H9 (cell line): ENCODE data around the gene TBC1D9B. TPM values are rescaled to one million over a fixed set of nuclear protein-coding genes. Genes with fewer than 3 reads are reported as not detected.

ENCODE experiments used
- DNase-seq: peaks from one replicate; pipeline ENCODE4 v3.0.0-alpha.2; 2017
- H2AFZ ChIP-seq: one replicate; pipeline ENCODE4 v1.6.1; 2013; ENCODE audit warnings: mild to moderate bottlenecking, low read length, control low read depth, moderate library complexity
- H2AK5ac ChIP-seq: 2 replicates; pipeline ENCODE4 v1.6.1; 2013; ENCODE audit warnings: low read length, control low read depth, mixed read lengths; ENCODE audit not compliant: insufficient read length
- H2BK120ac ChIP-seq: one replicate; pipeline ENCODE4 v1.6.1; 2013; ENCODE audit warnings: low read depth, mild to moderate bottlenecking, low read length, control low read depth, inconsistent platforms; ENCODE audit not compliant: poor library complexity, severe bottlenecking
- H2BK12ac ChIP-seq: 2 replicates; pipeline ENCODE4 v1.6.1; 2013; ENCODE audit warnings: low read length, control low read depth, mixed read lengths, low read depth; ENCODE audit not compliant: insufficient read length
- H2BK15ac ChIP-seq: 2 replicates; pipeline ENCODE4 v1.6.1; 2013; ENCODE audit warnings: low read depth, low read length, control low read depth
- H2BK20ac ChIP-seq: one replicate; pipeline ENCODE4 v1.6.1; 2013; ENCODE audit warnings: low read depth, mild to moderate bottlenecking, low read length, control low read depth, inconsistent platforms; ENCODE audit not compliant: poor library complexity, severe bottlenecking
- H2BK5ac ChIP-seq: 2 replicates; pipeline ENCODE4 v1.6.1; 2013; ENCODE audit warnings: low read length, control low read depth, mixed read lengths; ENCODE audit not compliant: insufficient read length
- H3K14ac ChIP-seq: 2 replicates; pipeline ENCODE4 v1.6.1; 2013; ENCODE audit warnings: low read length, control low read depth; ENCODE audit not compliant: insufficient read depth
- H3K18ac ChIP-seq: 2 replicates; pipeline ENCODE4 v1.6.1; 2013; ENCODE audit warnings: low read depth, mild to moderate bottlenecking, mixed read lengths, low read length, control low read depth; ENCODE audit not compliant: insufficient read length
- H3K23ac ChIP-seq: 2 replicates; pipeline ENCODE4 v1.6.1; 2013; ENCODE audit warnings: low read length, control low read depth, mixed read lengths, low read depth; ENCODE audit not compliant: insufficient read length
- H3K23me2 ChIP-seq: 2 replicates; pipeline ENCODE4 v1.6.1; 2013; ENCODE audit warnings: low read depth, mild to moderate bottlenecking, mixed read lengths, low read length, control low read depth; ENCODE audit not compliant: insufficient read length, poor library complexity, severe bottlenecking
- H3K27ac ChIP-seq: 2 replicates; pipeline ENCODE4 v1.5.1; 2013; ENCODE audit warnings: low read length, control low read depth, mixed read lengths, low read depth; ENCODE audit not compliant: insufficient read length
- H3K27me3 ChIP-seq: 2 replicates; pipeline ENCODE4 v1.6.1; 2013; ENCODE audit warnings: low read length, control low read depth, inconsistent platforms; ENCODE audit not compliant: insufficient read depth
- H3K4ac ChIP-seq: 2 replicates; pipeline ENCODE4 v1.6.1; 2013; ENCODE audit warnings: low read depth, mild to moderate bottlenecking, control low read depth, inconsistent platforms, low read length, moderate library complexity
- H3K4me1 ChIP-seq: 2 replicates; pipeline ENCODE4 v1.6.1; 2013; ENCODE audit warnings: low read length, control low read depth, inconsistent platforms; ENCODE audit not compliant: insufficient read depth
- H3K4me2 ChIP-seq: 2 replicates; pipeline ENCODE4 v1.6.1; 2013; ENCODE audit warnings: low read length, control low read depth, mixed read lengths; ENCODE audit not compliant: insufficient read length, insufficient read depth
- H3K56ac ChIP-seq: 2 replicates; pipeline ENCODE4 v1.6.1; 2013; ENCODE audit warnings: low read depth, mild to moderate bottlenecking, mixed read lengths, low read length, control low read depth; ENCODE audit not compliant: insufficient read length
- H3K79me1 ChIP-seq: 2 replicates; pipeline ENCODE4 v1.6.1; 2013; ENCODE audit warnings: low read depth, mild to moderate bottlenecking, moderate library complexity, low read length, control low read depth, inconsistent platforms; ENCODE audit not compliant: insufficient read depth, poor library complexity, severe bottlenecking
- H3K79me2 ChIP-seq: 2 replicates; pipeline ENCODE4 v1.6.1; 2013; ENCODE audit warnings: low read length, control low read depth, inconsistent platforms; ENCODE audit not compliant: insufficient read depth
- H3K9ac ChIP-seq: 2 replicates; pipeline ENCODE4 v1.6.1; 2013; ENCODE audit warnings: low read length, control low read depth, mixed read lengths; ENCODE audit not compliant: insufficient read length; ENCODE audit errors: extremely low read depth
- H3K9me3 ChIP-seq: one replicate; pipeline ENCODE4 v1.6.1; 2013; ENCODE audit warnings: low read depth, low read length, inconsistent platforms; ENCODE audit not compliant: control insufficient read depth
- H3T11ph ChIP-seq: one replicate; pipeline ENCODE4 v1.6.1; 2013; ENCODE audit warnings: mild to moderate bottlenecking, low read length, control low read depth, inconsistent platforms
- H4K20me1 ChIP-seq: one replicate; pipeline ENCODE4 v1.6.1; 2013; ENCODE audit not compliant: control insufficient read depth, insufficient read length, insufficient read depth
- H4K5ac ChIP-seq: 2 replicates; pipeline ENCODE4 v1.6.1; 2013; ENCODE audit warnings: low read depth, mild to moderate bottlenecking, mixed read lengths, low read length, control low read depth; ENCODE audit not compliant: insufficient read length
- H4K8ac ChIP-seq: replicated peaks from 2 replicates; pipeline ENCODE4 v1.6.1; 2013; ENCODE audit warnings: low read length, control low read depth, mixed read lengths, low read depth; ENCODE audit not compliant: insufficient read length
- H4K91ac ChIP-seq: 2 replicates; pipeline ENCODE4 v1.6.1; 2013; ENCODE audit warnings: low read depth, mild to moderate bottlenecking, moderate library complexity, mixed read lengths, low read length, control low read depth; ENCODE audit not compliant: insufficient read length
- H3K27ac Mint-ChIP-seq, 3 experiments: 2 replicates in 2 of 3; 3 replicates in 1 of 3; pipeline ENCODE4 v1.8.0; 2020 to 2021; ENCODE audit warnings: mixed read lengths in 3 of 3, mild to moderate bottlenecking in 1 of 3, moderate library complexity in 1 of 3
- H3K27me3 Mint-ChIP-seq: 2 replicates; pipeline ENCODE4 v1.8.0; 2021; ENCODE audit warnings: low read depth, mild to moderate bottlenecking, moderate library complexity, mixed read lengths
- H3K36me3 Mint-ChIP-seq, 3 experiments: 2 replicates in 2 of 3; 3 replicates in 1 of 3; pipeline ENCODE4 v1.8.0; 2020 to 2021; ENCODE audit warnings: low read depth in 3 of 3, mixed read lengths in 3 of 3; ENCODE audit not compliant: insufficient read depth in 1 of 3
- H3K4me1 Mint-ChIP-seq, 2 experiments: 2 replicates each; pipeline ENCODE4 v1.8.0; 2020; ENCODE audit warnings: mixed read lengths in 2 of 2
- H3K4me3 Mint-ChIP-seq, 2 experiments: 2 replicates in 1 of 2; 3 replicates in 1 of 2; pipeline ENCODE4 v1.8.0; 2020 to 2021; ENCODE audit warnings: mild to moderate bottlenecking in 2 of 2, mixed read lengths in 2 of 2, moderate library complexity in 1 of 2
- H3K9me3 Mint-ChIP-seq, 2 experiments: 2 replicates in 1 of 2; 3 replicates in 1 of 2; pipeline ENCODE4 v1.8.0; 2020; ENCODE audit warnings: mild to moderate bottlenecking in 2 of 2, mixed read lengths in 2 of 2, moderate library complexity in 1 of 2
- CTCF ChIP-seq: fragments of 200-600 bp; sonication (generic); conservative IDR thresholded peaks from 3 replicates; pipeline ENCODE4 v1.8.0; 2021; ENCODE audit warnings: antibody characterized with exemption, mild to moderate bottlenecking
- WGBS: extraction: QIAGEN DNeasy Blood & Tissue Kit; methylation state at CpG from one replicate; pipeline ENCODE4 v1.1.7; 2013; ENCODE audit warnings: missing lambda C conversion rate, low lambda C conversion rate, mixed read lengths; ENCODE audit not compliant: insufficient read length; ENCODE audit errors: extremely low coverage; 5-methylcytosine and 5-hydroxymethylcytosine counted together
- total RNA-seq: library from RNA; stranded (reverse); gene quantifications from 2 replicates; pipeline ENCODE4 v1.2.1, GENCODE V29; 2021

Gene TBC1D9B
- total RNA-seq, 1 experiment from 2014 or later = 62.1 TPM

GRCh38 chr5:179901462-179901861 lies 6.2 kb downstream of the TBC1D9B start:
- Histone ChIP-seq H3K23me2 (no peaks in the 10 kb centered on the region), H3K9me3 (no peaks in the 10 kb centered on the region), H3K56ac (no peak overlapping the region), H3T11ph (no peak overlapping the region), H2AFZ (no peak overlapping the region), H4K91ac (no peak overlapping the region), H3K9ac (no peak overlapping the region), H3K4ac (no peak overlapping the region), H3K79me2 (no peaks in the 10 kb centered on the region), H2AK5ac (no peak overlapping the region), H3K79me1 (no peaks in the 10 kb centered on the region), H3K4me1 (no peaks in the 10 kb centered on the region), H2BK12ac (no peak overlapping the region), H3K27ac (no peak overlapping the region), H2BK15ac (no peak overlapping the region), H3K27me3 (no peaks in the 10 kb centered on the region), H3K23ac (no peak overlapping the region), H4K5ac (no peak overlapping the region), H2BK5ac (no peak overlapping the region), H2BK20ac (no peak overlapping the region), H3K4me2 (no peak overlapping the region), H4K20me1 (no peaks in the 10 kb centered on the region), H3K18ac (no peak overlapping the region), H2BK120ac (no peak overlapping the region), H4K8ac (no peak overlapping the region), H3K14ac (no peak overlapping the region)
- H3K4me1 Mint-ChIP-seq = peaks cover 0 to 3% of the 10 kb centered on the region in 2 experiments; a peak in 2 of 4 replicates
- peaks cover 21 to 50% (median 43%) of the 10 kb centered on the region in 3 experiments for H3K36me3 Mint-ChIP-seq
- no peak for DNase-seq
- H3K9me3 Mint-ChIP-seq = no peaks in the 10 kb centered on the region; a peak in 1 of 5 replicates
- WGBS = no CpG with 5 or more reads among the region's 6 CpGs
- H3K27me3 Mint-ChIP-seq = peaks cover 2% of the 10 kb centered on the region
- no peak overlapping the region for H3K4me3 Mint-ChIP-seq
- no peak for TF ChIP-seq CTCF
- peak overlapping the region in 1 of 3 experiments; percentile 44; a peak in 1 of 7 replicates for H3K27ac Mint-ChIP-seq
